Measurements from ENCODE around the gene ADGB.

ADGB gene

DNA sequence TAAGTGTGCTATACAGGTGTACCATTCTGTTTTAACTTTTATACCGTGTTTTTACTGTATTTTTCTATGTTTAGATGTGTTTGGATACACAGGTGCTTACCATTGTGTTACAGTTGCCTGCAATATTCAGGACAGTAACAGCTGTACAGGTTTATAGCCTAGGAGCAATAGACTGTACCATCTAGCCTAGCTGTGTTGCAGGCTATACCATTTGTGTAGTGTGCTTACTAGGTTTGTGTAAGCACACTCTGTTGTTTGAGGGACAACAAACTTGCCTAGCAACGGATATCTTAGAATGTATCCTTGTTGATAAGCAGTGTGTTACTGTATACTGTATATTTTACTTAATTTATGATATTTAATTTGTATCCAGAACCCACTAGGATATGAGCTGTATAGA, 35.2 kb downstream of the ADGB start:
- DNase-seq (ENCODE audit: low spot score), result no peak

DNA sequence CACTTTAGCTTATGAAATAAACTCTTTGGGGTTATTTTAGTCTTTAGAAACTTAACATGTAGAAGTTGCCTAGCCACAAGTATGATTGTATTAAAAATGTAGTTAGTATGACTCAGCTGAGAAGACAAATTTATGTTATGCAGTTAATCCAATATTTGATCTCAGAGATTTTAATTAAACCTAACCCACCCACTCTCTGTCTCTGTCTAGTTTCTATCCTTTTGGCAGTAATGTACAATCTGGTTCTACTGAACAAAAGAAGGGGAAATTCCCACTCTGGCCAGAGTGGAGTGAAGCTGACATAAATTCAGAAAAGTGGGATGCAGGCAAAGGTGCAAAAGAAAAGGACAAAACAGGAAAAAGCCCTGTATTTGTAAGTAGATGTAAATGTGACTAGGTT, 36.4 kb downstream of the ADGB start:
- no peak for DNase-seq (ENCODE audit: low spot score)

DNA sequence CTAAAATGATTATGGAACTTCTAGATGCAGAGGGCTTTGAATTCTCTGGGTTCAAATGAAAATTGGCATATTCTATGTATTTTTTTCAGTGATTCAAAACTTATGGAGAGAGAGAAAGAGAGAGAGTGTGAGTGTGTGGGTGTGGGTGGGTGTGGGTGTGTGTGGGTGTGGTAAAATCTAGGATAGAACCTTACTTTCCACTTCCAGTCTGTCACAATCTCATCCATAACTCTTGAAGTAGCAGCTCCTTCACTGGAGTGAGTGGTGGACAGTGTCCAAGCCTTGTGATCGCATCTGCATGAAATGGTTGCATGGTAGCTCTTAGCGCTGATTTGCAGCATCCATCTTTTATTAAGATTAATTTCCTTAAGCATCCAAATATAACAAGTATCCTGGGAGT, 37.7 kb downstream of the ADGB start:
- no peak for DNase-seq (ENCODE audit: low spot score)

DNA sequence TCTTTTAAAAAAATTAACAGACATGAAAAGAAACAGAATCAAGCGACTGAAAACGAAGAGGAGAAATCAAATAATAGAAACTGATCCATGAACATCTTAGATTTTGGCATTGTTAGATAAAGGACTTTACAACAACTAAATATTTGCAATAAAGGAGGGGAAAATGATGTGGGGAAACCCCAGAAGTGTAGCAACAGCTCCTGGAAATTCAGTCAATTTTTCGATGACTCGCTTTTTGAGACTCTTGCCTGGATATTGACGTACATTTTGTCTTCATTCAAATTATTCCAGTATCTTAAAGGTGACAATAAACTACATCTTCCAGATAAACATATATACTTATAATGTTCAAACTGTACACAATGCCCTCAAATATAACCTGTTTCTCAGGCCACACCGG, 44.1 kb downstream of the ADGB start:
- DNase-seq (ENCODE audit: low spot score), result no peak

DNA sequence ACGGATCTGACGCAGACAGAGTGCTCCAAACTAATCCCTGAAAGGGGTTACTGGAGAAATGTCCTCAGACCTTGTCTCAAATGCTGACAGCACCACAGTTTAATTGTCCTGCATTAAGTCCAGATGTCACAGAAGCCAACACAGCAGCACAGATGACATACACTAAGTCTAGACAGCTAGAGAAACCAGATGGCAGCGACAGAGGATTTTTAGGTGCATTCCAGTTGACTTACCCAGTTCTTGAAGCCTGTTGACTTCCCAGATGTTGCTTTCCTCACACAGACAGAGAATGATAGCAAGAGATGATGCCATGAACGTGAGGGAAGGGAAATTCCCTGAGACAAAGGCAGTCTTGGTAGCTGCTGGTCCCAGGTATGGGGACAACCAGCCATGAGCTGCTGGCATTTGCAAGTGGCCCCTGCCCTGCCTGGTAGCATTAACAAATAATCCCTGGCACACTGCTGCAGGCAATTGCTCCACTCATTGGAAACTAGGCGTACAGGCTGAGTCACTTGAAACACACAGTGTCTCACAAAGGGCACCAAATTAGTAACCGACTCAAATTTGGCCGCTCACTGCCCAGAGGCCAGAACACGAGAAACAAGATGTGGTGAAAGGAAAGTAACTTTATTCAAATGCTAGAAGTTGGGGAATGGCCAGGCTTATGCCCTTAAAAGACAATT, 52.2 kb downstream of the ADGB start:
- no peak for DNase-seq (ENCODE audit: low spot score)

DNA sequence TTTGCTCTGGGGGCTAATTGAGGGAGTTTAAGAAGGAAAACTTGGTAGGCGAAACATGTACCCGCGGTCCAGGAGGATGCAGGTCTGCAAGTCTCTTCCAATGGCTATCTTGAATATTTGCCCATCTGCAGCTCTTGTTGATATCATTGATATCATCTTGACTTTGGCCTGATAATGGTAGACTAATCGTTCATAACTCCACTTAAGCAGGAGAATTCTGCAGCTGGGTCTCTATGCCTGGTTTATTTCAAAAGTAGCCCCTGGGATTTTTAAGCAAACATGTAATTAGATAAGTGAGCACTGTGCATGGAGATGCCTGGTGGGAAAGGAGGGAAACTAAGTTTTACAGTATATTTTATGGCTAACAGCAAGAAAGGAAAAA, 52.7 kb downstream of the ADGB start:
- DNase-seq (ENCODE audit: low spot score), result no peak

DNA sequence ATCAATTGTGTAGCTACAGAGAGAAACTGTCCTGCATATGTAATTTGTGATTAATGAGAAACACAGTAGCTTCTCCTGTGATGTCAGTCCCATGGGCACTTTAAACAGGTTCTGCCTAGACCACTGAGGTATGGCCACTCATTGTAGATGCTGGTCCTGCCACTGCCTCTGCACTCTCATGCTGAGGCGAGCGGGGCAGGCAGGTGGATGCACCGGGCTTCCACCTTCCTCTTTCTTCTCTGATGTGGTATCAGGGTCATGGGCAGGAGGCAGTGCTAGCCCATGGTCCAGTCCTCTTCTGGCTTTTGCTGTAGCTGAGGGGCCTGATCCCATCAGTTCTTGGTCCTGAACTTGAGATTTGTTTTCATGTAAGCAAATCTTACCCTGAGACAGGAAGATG, 58.7 kb downstream of the ADGB start:
- DNase-seq (ENCODE audit: low spot score), result no peak

DNA sequence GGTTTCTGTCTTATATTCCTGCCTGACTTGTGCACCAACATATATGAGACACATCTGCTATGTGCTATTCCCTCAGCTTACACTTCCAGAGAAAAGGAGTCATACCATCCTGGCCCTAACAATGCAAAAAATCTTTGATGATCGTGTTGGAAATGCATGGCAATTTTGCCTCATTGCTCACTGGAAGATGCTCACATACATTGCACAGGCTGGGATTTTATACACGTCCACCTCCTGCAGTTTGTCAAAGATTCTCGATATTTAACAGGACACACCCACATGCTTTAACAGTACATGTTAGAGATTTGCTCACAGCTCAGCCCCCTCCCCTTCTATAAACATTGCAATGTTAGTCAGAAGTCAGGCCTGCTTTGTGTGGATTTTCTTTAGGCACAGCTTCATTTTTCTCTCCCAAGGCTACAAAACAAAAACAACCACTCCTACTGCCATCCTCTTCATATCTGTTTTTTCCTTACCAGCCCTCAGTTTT, 66.1 kb downstream of the ADGB start:
- DNase-seq (ENCODE audit: low spot score), result no peak

DNA sequence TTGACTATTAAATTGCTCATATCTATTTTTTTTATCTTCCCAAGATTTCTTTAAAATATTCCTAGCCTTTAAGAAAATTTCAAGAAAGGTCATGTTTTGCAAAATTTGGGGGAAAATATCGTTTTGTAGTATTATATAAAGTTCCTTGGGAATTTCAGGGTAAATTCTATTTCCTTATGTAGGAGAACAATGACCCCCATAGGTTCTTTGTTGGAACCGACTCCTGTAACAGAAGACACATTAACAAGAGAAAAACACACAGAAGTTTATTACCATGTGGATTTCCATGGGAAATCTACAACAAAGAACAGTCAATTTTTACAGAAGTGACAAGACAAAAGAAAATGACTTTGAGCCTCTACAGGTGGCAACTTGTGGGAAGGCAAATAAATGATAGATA, 68.1 kb downstream of the ADGB start:
- no peak for DNase-seq (ENCODE audit: low spot score)

DNA sequence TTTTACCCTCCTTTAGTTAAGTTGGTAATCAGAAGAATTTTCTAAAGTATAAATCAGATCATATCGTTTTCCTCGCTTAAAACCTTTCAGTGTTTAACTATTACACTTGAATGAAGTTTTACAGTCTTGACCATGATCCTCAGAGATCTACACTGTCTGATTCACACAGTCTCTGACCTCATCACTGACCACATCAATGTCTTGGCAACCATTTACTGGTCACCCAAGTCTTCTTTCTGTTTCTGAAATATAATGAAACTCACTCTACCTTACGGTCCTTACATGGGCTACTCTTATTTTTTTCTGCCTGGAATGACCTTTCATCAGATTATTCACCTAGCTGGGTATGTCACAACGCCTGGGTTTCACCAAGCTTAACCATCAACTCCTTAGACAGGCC, 71.4 kb downstream of the ADGB start:
- DNase-seq (ENCODE audit: low spot score), result no peak

DNA sequence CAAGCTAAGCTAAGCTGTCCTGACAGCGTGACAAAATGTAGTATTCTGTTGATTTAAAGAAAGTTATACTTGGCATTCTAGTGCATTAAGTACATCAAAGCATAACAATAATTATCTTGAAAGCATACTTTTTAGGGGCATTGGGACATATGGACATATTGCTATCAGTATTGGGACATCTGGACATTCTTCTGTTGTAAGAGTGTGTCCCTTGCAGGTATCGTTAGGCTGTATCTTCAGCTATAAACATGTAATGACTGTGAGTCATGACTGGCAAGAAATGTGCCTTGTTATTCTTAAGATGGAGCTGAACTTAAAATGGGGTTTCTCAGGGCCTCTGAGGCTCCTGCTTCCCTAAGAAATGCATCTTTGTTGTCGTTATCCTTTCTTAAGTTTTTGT, 74.3 kb downstream of the ADGB start:
- DNase-seq (ENCODE audit: low spot score), result no peak

DNA sequence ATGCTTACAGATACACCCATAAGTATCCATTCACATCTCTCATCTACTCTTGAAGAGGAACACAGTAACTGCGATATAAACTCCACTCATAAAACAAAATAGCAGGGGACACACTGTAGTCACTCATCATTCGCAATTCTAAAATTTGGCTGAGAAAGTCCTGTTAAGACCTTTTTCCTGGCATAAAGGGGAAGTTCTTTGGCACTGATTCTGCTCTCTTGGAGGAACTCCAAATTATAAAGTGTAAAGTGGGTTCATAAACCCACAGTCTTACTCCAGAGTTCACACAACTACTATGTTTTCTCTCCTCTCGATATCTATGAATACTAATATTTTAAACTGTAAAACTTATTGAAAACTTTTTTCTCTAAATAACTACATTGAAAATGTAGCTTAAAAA, 80.6 kb downstream of the ADGB start:
- no peak for DNase-seq (ENCODE audit: low spot score)

DNA sequence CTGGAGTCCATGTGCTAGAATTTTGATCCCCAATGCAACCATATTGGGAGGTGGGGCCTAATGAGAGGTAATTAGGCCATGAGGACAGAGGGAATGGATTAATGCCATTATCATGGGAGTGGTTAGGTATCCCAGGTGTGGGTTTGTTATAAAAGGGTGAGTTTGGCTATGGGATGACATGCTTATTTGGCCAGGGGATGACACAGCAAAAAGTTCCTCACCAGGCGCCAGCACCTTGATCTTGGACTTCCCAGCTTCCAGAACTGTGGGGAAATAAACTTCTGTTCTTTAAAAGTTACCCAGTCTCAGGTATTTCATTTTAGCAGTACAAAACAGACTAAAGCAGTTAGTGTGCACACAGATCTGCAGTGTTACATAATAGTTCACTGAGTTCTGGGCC, 84.1 kb downstream of the ADGB start:
- DNase-seq (ENCODE audit: low spot score), result no peak

DNA sequence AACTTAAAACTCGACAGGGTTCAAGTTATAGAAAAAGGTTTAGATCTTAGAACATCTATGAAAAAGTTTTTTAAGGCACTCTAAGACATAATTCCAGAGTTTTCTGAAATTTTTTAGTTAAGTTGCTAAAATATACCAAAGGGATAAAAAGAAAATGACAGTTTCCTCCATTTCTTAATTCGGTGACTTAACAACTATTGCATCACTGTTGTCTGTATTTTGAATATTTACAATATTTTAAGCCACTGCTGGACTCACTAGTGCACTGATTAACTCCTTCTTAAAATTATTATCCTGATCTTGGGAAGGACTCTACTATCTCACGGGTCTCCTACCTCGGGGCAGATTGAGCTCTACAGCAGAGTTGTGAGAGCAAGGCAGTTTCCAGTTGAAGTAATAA, 91.0 kb downstream of the ADGB start:
- no peak for DNase-seq (ENCODE audit: low spot score)

DNA sequence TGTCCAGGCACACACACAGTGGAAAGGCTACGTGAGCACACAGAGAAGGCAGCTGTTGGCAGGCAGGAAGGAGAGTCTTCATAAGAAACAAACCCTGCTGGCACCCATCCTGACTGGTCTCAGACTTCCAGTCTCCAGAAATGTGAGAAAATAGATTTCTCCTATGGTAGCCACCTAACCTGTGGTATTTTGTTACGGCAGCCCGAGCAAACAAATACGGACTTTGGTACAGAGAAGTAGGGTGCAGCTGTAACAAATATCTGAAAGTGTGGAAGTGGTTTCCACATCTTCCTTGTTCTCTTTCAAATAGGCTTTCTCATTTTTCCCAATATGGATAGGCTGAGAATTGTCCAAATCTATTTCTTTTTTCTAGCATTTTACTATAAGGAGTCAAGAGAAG, 94.6 kb downstream of the ADGB start:
- no peak for DNase-seq (ENCODE audit: low spot score)

DNA sequence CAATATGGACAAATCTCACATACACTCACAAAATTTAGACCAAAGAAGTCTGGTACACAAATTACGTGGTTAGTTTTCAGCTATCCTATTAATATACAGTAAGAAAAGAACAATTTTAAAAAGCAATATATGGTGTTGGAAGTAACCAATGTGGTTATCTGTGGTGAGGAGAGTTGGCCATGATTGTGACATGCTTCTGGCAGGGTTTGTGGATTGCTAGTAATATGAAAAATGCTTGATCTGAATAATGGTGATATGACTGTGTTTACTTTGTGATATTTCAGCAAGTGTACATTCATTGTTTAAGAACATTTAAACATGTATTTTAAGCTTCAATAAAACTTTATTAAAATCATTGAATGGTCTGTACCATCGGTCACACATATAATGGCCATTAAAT, 99.1 kb downstream of the ADGB start:
- DNase-seq (ENCODE audit: low spot score), result no peak

DNA sequence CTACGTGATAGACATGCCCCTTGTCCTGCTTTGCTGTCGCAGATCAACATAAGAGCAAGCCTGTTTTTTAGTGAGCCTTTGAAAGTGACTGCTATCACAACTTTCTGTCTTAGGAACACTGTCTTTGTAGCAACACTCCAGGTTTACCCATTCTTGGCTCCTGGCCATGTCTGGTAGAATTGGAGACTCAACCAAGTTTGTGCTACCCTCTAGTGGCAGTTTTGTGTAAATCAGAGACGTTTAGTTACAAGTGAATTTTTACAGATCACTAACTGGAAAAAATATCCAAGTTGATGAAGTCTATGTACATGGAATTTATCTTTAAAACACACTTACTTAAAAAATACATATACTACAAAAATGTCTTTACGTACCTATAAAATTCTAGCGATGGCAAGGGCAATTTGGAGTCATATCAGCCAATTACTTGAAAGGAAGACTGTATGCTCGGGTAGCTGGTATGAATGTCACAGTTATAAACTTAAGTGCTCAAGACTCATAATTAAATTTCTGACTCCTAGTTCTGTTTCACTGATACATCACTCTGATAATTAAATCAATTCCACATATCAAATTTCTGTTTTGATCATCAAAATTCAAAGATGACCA, 101.4 kb downstream of the ADGB start:
- peak; percentile 54 for DNase-seq (ENCODE audit: low spot score)

DNA sequence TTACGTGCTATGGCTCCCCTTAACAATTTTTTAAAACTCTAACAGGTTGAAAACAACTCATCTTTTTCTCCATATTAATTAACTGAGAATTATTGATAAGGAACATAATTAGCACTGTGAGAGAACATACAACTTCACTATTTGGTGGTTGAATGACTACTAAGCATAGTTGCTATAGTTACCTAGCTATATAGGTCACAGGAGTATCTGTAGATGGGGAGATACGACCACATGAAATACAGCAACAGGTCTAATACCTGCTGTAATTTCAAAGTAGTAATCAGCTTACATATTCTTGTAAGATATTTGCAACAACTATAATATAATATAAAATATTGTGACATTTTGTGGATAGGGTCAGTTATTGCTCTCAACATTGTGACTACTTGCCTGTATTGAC, 102.9 kb downstream of the ADGB start:
- DNase-seq (ENCODE audit: low spot score), result no peak

DNA sequence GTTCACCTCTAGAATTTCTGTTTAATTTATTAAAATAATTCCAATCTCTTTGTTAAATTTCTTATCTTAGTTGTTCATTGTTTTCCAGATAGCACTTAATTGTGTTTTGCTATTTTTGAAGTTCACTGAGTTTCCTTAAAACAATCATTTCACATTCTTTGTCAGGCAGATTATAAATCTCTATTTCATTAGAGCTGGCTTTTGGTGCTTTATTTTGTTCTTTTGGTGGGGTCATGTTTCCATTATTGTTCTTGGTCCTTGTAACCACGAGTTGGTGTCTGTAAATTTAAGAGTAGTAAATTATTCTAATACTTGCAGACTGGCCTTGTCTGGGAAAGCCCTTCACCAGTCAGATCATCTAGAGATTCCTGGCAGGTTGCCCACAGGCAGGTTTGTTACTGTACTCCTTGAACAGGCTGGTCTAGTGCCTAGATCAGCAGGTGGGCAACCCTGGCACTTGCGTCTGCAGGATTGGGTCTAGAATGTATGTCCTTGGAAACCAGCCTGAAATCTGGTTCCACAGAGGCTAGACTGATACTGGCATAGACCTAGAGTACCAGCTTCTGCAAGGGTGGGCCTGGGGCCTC, 110.4 kb downstream of the ADGB start:
- no peak for DNase-seq (ENCODE audit: low spot score)

DNA sequence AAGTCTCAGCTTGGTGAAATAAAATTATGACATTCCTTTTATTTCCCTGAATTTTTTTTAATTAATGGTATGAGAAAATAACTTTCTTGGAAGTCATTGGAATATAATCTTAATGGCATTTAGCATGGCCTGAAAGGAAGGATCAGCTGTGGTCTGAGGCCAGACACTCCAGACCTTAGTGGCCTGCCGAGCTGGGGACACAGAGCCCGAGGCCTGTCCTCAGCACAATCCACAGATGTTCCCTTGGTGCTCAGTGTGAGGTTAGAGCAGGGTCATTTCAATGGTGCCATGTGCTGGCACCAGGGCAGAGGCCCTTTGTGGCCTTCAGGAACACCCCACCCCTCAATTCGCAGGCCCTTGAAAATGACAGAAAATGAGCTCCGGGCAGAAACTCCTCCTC, 120.6 kb downstream of the ADGB start:
- DNase-seq (ENCODE audit: low spot score), result no peak

DNA sequence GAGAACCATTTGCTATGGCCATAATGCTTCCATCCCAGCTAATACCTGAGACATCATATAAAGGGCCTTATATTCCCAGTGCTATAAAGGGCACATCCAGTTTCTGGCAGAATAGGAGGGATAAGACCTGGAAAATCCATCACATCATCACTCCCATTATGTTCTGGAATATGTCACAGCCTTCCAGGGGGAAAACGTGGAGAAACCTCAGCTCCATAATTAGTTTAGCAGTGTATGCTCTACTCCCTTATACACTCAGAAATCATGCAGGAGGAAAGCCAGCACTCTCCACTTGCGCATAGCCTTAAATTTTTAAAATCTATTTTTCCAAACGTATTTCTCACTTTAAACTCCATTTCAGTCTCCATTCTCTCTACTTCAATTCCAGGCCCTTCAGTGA, 140.9 kb downstream of the ADGB start:
- DNase-seq (ENCODE audit: low spot score), result no peak

DNA sequence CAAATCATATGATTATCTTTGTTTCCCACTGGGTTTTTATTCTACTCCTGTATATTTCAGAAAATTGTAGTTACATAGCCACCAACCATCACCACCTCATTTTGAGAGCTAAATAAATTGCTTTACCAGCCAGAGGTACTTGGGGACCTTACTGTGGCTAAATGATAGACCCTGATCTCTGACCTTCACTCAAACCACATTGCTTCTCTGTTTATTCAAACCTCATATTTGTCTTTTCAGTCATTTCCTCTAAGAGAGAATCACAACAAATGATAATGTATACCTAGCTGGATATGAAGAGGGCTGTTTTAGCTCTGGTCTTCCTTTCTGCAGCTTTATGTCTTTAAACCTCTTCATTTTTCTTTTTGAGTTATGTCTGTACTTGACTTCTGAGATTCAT, 142.8 kb downstream of the ADGB start:
- no peak for DNase-seq (ENCODE audit: low spot score)

DNA sequence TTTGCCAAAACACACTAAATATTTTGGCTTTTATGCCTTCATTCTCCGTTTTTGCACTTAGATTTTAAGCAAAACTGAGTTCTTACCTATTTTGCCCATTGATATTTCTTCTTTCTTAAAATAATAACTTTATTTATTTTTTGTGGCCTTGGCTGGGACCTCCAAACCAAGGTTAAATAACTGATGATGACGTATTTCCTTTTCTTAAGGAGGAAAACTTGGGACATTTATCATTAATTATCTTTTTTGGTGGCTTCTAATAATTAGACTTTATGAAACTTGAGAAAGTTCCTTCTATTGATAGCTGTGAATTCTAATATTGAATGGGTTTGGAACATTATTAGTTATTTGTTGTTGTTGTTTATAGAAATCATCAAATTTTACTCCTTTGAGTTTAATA, 154.5 kb downstream of the ADGB start:
- DNase-seq (ENCODE audit: low spot score), result no peak

DNA sequence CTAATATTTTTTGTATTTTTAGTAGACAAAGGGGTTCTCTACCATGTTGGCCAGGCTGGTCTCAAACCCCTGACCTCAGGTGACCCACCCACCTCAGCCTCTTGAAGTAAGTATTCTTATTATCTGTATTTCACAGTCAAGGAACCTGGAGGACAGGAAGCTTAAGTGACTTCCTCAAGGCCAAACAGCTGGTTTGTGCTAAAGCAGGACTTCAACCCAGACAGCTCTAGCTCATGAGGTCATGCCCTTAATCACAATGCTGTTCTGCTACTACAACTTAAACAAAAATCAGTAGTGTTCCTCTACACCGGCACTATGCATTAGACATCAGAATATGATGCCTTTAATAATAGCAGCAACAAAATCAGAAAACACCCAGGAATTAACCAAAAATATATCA, 168.9 kb downstream of the ADGB start:
- no peak for DNase-seq (ENCODE audit: low spot score)
